ENCODE data around the gene TRIO. TPM values are rescaled to one million over a fixed set of nuclear protein-coding genes. Genes with fewer than 3 reads are reported as not detected.

TRIO gene
- total and polyA plus RNA-seq, 2 of the 8 experiments (the other 6 are each of a cell fraction or from before 2014, with no cell fraction given): 35.1 to 69.1 TPM

DNA sequence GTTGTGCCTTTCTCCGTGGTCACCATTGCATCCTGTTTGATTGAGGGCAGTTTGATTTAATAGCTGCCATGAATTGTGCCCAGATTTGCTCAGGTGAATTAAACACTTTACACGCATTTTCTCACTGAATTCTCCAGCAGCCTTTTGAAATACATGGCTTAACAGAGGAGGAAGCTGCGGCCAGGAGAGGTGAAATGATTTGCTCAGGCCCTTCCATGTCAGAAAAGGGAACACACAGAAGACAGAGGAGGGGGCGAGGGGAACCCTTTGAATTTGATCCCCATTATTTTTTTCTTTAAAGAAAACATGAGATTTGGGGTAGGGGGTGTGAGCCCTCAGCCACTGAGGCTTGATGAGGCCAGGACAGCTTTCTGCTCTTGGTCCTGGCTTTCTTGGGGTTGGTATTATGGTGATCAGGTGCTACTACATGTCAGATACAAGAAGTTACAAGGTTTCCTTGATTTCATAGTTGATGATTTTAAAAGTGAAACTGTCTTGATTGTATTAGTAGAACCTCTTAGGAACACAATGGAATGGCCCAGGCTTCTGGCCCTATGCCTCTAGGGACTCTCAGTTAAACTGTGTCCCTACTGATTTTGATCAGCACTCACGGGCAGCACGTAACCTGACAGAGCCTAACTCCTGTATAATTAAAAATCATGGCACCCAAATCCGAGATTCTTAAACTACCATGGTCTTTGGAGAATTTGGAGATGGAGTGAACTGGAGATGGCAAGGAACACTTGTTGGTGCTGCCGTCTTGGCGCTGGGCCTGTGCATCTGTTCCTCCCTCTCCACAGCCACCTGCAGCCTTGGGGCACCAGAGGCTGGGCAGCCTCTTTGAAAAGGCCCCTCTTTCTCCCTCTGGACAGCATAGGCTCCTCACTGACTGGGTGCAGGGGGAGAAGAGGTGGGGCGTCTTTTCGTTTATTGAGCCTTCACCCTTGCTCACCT lies 107.9 kb downstream of the TRIO start:
- ChIA-PET CTCF (ENCODE audit: partially characterized antibody) (interaction anchor here (1.0 to 2.4 kb wide), 8 partner anchors 8 to 142 kb away, joined by 3 to 8 read pairs (median 4); no protein-coding TSS in a partner anchor), POLR2A (ENCODE audit: partially characterized antibody) (interaction anchor here (0.9 to 1.3 kb wide), 2 partner anchors 8 to 13 kb away, joined by 3 read pairs; no protein-coding TSS in a partner anchor)
- TF ChIP-seq KDM5A (IDR thresholded peaks at IDR 0.05; ENCODE audit: low read length): no peak
- TF ChIP-seq RNF2 (IDR thresholded peaks at IDR 0.05; ENCODE audit: borderline replicate concordance, low read depth, low read length, missing control alignments, poor library complexity, severe bottlenecking): no peak

More for the DNA sequence above, 107.9 kb downstream of the TRIO start:
- no peak overlapping the region for H3K27ac ChIP-seq (ENCODE audit: low read depth, low read length)
- no peak overlapping the region for H4K8ac ChIP-seq (ENCODE audit: extremely low read depth, insufficient read depth, low read length)
- DNase-seq (ENCODE audit: low read depth in 1 of 2, low spot score in 2 of 2): no peak
- H4K5ac ChIP-seq (ENCODE audit: insufficient read length, low read depth, low read length): no peak overlapping the region
- no peak overlapping the region for H3K4me3 ChIP-seq (ENCODE audit: extremely low read depth in 1 of 4, insufficient read depth in 2 of 4, low read depth in 3 of 4, low read length in 4 of 4)
- H2AFZ ChIP-seq (ENCODE audit: low read length): no peak overlapping the region
- FAIRE-seq: no peak
- H3K27me3 ChIP-seq (replicated peaks in 1 of 4; ENCODE audit: control insufficient read depth in 3 of 4, extremely low read depth in 1 of 4, insufficient read depth in 3 of 4, low read length in 3 of 4): no peaks in the 10 kb centered on the region
- no peak overlapping the region for H2BK12ac ChIP-seq (ENCODE audit: low read depth, low read length)
- no peak overlapping the region for H2AK5ac ChIP-seq (ENCODE audit: low read depth, low read length)
- no peak overlapping the region for H3K4ac ChIP-seq (replicated peaks; ENCODE audit: insufficient read length, low read depth, low read length)
- H3K56ac ChIP-seq (replicated peaks; ENCODE audit: insufficient read length, low read depth, low read length): no peak overlapping the region
- WGBS, 2 experiments (ENCODE audit: extremely low coverage in 1 of 2, insufficient coverage in 1 of 2, insufficient read length in 1 of 2, insufficient replicate concordance in 2 of 2, low coverage in 1 of 2, low lambda C conversion rate in 2 of 2, missing lambda C conversion rate in 1 of 2): 83% methylated on average over 11 of the region's 11 CpGs; no CpG with 5 or more reads in 1 of the 2 experiments
- no peak overlapping the region for H3K23ac ChIP-seq (ENCODE audit: insufficient read length)
- peaks cover 7 to 12% of the 10 kb centered on the region in 2 experiments for H4K20me1 ChIP-seq (replicated peaks in 1 of 2; ENCODE audit: control insufficient read depth in 1 of 2, insufficient read depth in 2 of 2, low read length in 2 of 2)
- H3K18ac ChIP-seq (ENCODE audit: extremely low read depth, low read length): no peak overlapping the region
- H3K9ac ChIP-seq (replicated peaks in 1 of 4; ENCODE audit: extremely low read depth in 1 of 4, low read depth in 3 of 4, low read length in 3 of 4): no peak overlapping the region
- H3K14ac ChIP-seq (ENCODE audit: insufficient read length): no peak overlapping the region
- no peak overlapping the region for H3K4me2 ChIP-seq (ENCODE audit: insufficient read depth in 1 of 2, low read depth in 2 of 2, low read length in 2 of 2)
- no peak overlapping the region for H2BK15ac ChIP-seq (ENCODE audit: low read length)
- H4K91ac ChIP-seq (replicated peaks; ENCODE audit: insufficient read length, low read length): no peak overlapping the region
- H3K4me1 ChIP-seq (replicated peaks in 1 of 4; ENCODE audit: control insufficient read depth in 3 of 4, insufficient read depth in 4 of 4, low read length in 3 of 4): peaks cover 8 to 22% (median 21%) of the 10 kb centered on the region in 4 experiments
- no peak overlapping the region for H2BK20ac ChIP-seq (ENCODE audit: low read length)
- peaks cover 15 to 97% of the 10 kb centered on the region in 2 experiments for H3K79me2 ChIP-seq (ENCODE audit: control insufficient read depth in 1 of 2, insufficient read depth in 2 of 2, low read length in 2 of 2)
- H3K36me3 ChIP-seq (ENCODE audit: control insufficient read depth in 2 of 4, insufficient read depth in 4 of 4, low read length in 3 of 4): no peaks in the 10 kb centered on the region
- no peak overlapping the region for H2BK5ac ChIP-seq (ENCODE audit: low read depth, low read length)
- peaks cover 16% of the 10 kb centered on the region for H3K79me1 ChIP-seq (ENCODE audit: low read depth, low read length)
- peaks cover 0 to 4% of the 10 kb centered on the region in 2 experiments; a peak in 1 of 4 replicates for H3K9me3 ChIP-seq (ENCODE audit: insufficient read depth in 2 of 2, low read depth in 1 of 2, low read length in 1 of 2)
- no peaks in the 10 kb centered on the region for H3K23me2 ChIP-seq (ENCODE audit: low read depth, low read length)
- H2BK120ac ChIP-seq (replicated peaks; ENCODE audit: low read depth, low read length): no peak overlapping the region
